ENCODE measurements around the gene ADORA1.

ADORA1 gene

GRCh38 chr1:203093754-203094410 is 33.6 kb upstream of the ADORA1 start:
- TF ChIP-seq TAF1 (IDR thresholded peaks at IDR 0.05; ENCODE audit: borderline replicate concordance, insufficient read depth, low read length), result no peak
- no peak for TF ChIP-seq SIN3A (IDR thresholded peaks at IDR 0.05; ENCODE audit: borderline replicate concordance, insufficient read depth, low read length)
- no peak for TF ChIP-seq POLR2AphosphoS5 (IDR thresholded peaks at IDR 0.05; ENCODE audit: low read depth, low read length)
- TF ChIP-seq REST (IDR thresholded peaks at IDR 0.05; ENCODE audit: insufficient read depth in 1 of 2, low read depth in 2 of 2, low read length in 2 of 2), result no peak
- no peak for TF ChIP-seq FOXP2 (optimal IDR thresholded peaks at IDR 0.05; ENCODE audit: borderline replicate concordance, extremely low read depth, extremely low read length, insufficient read depth)

GRCh38 chr1:203095061-203095690 is 32.4 kb upstream of the ADORA1 start:
- TF ChIP-seq SIN3A (IDR thresholded peaks at IDR 0.05; ENCODE audit: borderline replicate concordance, insufficient read depth, low read length), result no peak
- no peak for TF ChIP-seq REST (IDR thresholded peaks at IDR 0.05; ENCODE audit: insufficient read depth in 1 of 2, low read depth in 2 of 2, low read length in 2 of 2)
- no peak for TF ChIP-seq POLR2AphosphoS5 (IDR thresholded peaks at IDR 0.05; ENCODE audit: low read depth, low read length)
- TF ChIP-seq FOXP2 (optimal IDR thresholded peaks at IDR 0.05; ENCODE audit: borderline replicate concordance, extremely low read depth, extremely low read length, insufficient read depth), result no peak
- no peak for TF ChIP-seq TAF1 (IDR thresholded peaks at IDR 0.05; ENCODE audit: borderline replicate concordance, insufficient read depth, low read length)

GRCh38 chr1:203096566-203096965 is 31.0 kb upstream of the ADORA1 start:
- TF ChIP-seq POLR2AphosphoS5 (IDR thresholded peaks at IDR 0.05; ENCODE audit: low read depth, low read length) (no peak), FOXP2 (optimal IDR thresholded peaks at IDR 0.05; ENCODE audit: borderline replicate concordance, extremely low read depth, extremely low read length, insufficient read depth) (no peak), SIN3A (IDR thresholded peaks at IDR 0.05; ENCODE audit: borderline replicate concordance, insufficient read depth, low read length) (no peak), REST (IDR thresholded peaks at IDR 0.05; ENCODE audit: insufficient read depth in 1 of 2, low read depth in 2 of 2, low read length in 2 of 2) (no peak), TAF1 (IDR thresholded peaks at IDR 0.05; ENCODE audit: borderline replicate concordance, insufficient read depth, low read length) (no peak)

- TF ChIP-seq POLR2AphosphoS5 (IDR thresholded peaks at IDR 0.05; ENCODE audit: low read depth, low read length) (no peak), SIN3A (IDR thresholded peaks at IDR 0.05; ENCODE audit: borderline replicate concordance, insufficient read depth, low read length) (no peak), TAF1 (IDR thresholded peaks at IDR 0.05; ENCODE audit: borderline replicate concordance, insufficient read depth, low read length) (no peak), REST (IDR thresholded peaks at IDR 0.05; ENCODE audit: insufficient read depth in 1 of 2, low read depth in 2 of 2, low read length in 2 of 2) (no peak)
Observed at GRCh38 chr1:203097001-203097400, 30.5 kb upstream of the ADORA1 start.

Data from PFSK-1 (cell line).